ENCODE results near the gene PLSCR5.

The PLSCR5 gene

GRCh38 chr3:146585156-146585555, 20.0 kb downstream of the PLSCR5 start:
- no peak for DNase-seq (ENCODE audit: low spot score)

- DNase-seq (ENCODE audit: low spot score): no peak
Measured at GRCh38 chr3:146581951-146582467, 23.1 kb downstream of the PLSCR5 start.

DNA sequence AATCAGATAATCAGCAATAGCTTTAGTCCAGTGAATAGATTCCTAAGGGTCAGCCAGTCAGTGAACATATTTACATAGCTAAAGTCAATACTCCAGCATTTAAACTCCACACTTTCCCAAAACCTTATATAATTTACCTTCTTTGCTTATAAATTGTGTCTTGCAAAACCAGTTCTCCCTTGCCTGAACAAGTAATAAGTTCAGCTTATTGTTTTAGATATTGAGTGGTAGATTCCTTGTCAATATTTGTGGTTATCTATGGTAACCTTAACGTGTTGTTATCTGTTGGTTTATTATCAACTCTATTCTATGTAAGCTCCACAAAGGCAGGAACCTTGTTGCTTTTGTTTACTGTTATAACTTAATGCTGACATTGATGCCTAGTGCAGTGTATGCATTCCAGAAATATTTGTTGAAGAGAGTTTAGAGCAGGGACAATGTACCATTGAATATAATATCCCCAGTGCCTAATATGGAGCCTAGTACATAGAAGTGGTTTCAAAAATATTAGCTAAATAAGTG, 24.0 kb downstream of the PLSCR5 start:
- no peak for DNase-seq (ENCODE audit: low spot score)

DNA sequence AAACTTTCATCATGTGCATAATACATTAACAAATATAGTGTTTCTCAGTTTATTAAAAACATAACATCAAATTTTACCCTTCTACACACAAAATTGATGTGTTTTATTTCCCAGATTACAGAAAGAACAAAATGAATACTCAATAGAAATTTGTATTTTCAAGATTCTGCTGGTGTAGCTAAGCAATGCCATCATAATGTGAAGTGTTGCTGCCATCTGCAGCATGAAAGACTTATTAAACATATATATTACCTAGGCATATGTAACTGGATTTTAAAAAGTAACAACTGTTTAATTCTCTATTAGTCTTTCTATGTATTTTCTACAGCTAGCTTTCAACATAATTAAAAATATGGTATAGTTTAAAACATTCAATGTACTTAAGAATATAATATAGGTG, 27.5 kb downstream of the PLSCR5 start:
- no peak for DNase-seq (ENCODE audit: low spot score)

DNA sequence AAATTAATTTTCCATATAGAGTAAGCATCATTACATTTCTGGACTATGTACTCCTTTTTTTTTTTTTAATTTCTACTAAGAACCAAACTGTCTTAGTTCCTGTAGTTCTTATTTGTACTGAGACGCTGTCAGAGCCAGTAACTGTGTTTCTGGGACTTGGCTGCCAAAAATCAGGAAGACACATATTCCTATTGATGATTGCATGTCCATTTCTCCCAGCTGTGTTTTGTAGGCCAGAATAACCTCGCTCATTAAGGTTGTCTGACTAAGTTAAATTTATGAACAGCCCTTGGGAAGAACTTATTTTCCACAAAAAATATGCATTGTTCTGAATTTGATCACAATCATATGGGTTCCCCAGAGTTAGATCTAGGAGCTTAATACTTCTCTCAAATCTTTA, 29.5 kb downstream of the PLSCR5 start:
- DNase-seq (ENCODE audit: low spot score): no peak

GRCh38 chr3:146574173-146574572, 31.0 kb downstream of the PLSCR5 start:
- DNase-seq (ENCODE audit: low spot score): no peak

GRCh38 chr3:146569314-146569713, 35.8 kb downstream of the PLSCR5 start:
- no peak for DNase-seq (ENCODE audit: low spot score)

DNA sequence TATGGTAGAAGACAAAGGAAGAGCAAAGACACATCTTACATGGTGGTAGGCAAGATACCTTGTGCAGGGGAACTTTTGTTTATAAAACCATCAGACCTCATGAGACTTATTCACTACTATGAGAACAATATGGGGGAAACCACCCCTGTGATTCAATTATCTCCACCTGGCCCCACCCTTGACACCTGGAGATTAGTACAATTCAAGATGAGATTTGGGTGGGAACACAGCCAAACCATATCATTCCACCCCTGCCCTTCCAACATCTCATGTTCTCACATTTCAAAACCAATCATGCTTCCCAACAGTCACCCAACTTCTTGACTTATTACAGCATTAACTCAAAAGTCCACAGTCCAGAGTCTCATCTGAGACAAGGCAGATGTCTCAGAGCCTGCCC, 39.0 kb downstream of the PLSCR5 start:
- DNase-seq (ENCODE audit: low spot score): no peak

DNA sequence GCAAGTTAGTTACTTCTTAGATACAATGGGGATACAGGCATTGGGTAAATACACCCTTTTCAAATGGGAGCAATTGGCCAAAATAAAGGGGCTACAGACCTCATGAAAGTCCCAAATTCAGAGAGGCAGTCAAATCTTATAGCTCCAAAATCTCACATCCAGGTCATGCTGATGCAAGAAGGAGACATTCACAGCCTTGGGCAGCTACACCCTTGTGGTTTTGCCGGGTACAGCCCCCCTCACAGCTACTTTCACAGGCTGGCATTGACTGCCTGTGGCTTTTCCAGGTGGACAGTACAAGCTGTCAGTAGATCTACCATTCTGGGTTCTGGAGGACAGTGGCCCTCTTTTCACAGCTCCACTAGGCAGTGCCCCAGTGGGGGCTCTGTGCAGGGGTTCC, 43.3 kb downstream of the PLSCR5 start:
- no peak for DNase-seq (ENCODE audit: low spot score)

GRCh38 chr3:146561463-146561862, 43.7 kb downstream of the PLSCR5 start:
- no peak for DNase-seq (ENCODE audit: low spot score)

DNA sequence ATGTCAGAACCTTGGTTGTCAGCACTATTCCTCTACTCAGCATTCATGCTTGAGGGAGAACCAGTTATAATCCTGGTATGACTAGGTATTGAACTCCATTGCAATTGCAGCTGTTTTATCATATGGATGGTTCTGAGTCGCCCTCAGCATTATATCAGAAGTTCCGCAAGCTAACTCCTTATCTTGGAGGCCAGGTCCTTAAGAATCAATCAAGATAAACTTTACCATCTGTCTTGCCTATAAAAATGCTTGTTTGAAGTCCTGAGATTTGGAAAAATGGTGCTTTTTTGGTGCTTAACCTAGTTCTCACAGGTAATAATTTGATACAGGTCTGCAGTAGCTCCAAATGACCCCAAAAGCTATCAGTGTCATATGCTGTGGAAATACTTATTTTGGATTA, 44.5 kb downstream of the PLSCR5 start:
- DNase-seq (ENCODE audit: low spot score): no peak

DNA sequence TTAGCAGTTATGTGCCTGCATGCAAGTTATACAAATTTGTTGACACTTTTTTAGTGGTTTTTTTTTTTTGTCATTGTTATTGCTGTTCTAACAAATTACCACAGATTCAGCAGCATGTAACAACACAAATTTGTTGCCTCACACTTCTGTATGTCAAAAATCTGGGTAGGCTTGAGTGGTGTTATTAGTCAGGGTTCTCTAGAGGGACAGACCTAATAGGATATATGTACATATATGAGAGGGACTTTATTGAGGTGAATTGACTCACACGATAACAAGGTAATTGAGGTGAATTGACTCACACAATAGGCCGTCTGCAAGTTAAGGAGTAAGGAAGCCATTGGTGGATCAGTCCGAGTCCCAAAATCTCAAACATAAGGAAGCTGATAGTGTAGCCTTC, 45.8 kb downstream of the PLSCR5 start:
- no peak for DNase-seq (ENCODE audit: low spot score)

DNA sequence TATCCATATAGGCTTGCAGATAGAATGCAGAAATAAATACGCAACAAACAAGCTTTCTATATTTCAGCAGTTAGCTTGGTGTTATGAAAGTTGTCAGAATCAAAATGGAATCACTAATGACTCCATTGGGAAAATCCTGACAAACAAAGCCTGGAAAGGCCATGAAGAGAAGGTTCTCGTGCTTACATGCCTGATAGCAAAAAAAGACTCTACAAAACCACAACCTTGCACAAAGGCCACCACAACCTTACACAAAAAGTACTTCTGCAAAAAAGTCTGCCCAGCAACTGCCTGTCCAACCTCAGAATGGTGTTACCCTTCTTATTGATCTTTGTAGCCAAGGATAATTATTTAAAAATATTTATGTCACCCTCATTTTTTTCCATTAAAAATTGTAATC, 46.4 kb downstream of the PLSCR5 start:
- no peak for DNase-seq (ENCODE audit: low spot score)

GRCh38 chr3:146557745-146558144, 47.4 kb downstream of the PLSCR5 start:
- no peak for DNase-seq (ENCODE audit: low spot score)

GRCh38 chr3:146555311-146555710, 49.8 kb downstream of the PLSCR5 start:
- DNase-seq (ENCODE audit: low spot score): no peak

GRCh38 chr3:146554151-146554760, 50.9 kb downstream of the PLSCR5 start:
- no peak for DNase-seq (ENCODE audit: low spot score)

DNA sequence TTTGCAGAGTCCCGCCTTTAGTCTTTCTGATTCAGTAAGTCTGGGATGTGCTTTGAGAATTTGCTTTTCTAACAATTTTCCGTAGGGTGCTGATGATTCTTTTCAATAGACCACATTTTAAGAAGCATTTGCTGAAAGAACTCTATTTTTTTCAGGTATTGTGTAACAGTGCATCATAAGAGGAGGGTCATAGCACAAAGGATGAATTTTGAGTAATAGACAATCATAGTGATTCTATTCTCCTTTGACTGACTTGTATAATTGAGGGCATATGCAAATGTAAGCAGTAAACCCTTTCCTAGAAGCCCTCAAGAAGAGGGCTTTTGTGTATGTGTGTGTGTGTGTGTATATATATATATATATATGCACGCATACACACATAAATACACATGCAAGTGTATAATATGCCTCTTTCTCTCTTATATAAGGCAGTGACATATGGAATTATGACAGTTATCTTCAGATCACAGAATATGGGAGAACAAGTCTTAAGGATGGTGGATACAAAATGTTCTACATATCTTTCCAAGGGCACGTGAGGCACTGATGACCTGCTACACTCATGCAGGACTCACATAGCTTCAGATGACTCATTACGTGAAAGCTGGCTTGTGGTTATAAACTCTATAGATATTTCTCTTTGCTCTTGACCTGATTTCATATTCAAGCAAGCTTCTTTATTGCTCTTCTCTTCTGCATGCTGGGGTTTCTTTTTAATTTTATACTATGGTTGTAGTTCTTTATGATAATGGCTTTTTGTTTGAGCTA, 54.2 kb downstream of the PLSCR5 start:
- DNase-seq (ENCODE audit: low spot score): no peak

- DNase-seq (ENCODE audit: low spot score): no peak
Measured at GRCh38 chr3:146550070-146550615, 55.0 kb downstream of the PLSCR5 start.

DNA sequence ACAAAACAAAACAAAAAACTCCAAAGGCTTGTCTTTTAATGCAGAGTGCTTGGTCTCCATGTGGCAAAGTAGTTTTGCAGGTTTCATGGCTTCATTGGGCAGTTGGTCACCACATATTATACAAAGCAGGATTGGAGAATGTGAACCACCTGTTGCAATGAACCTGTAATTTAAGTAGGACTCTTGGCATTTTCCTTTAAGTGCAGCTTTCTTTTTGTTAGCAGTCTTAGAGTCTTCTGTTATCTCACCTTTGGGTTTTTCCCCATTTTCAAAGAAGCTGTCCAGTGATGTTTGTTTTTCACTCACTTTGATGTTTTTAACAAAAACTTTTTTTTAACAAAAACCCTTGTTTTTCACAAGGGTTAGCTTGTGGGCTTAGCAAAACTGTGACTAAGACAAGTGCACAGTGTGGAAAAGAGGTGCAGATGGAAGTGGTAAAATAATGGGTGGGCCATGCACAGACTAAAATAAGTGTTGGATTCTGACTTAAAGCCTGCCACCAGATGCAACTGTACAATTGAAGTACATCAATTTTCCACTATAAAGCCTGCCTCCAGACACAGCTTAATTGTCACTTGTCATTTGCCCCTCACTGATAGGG, 57.8 kb downstream of the PLSCR5 start:
- DNase-seq (ENCODE audit: low spot score): no peak

DNA sequence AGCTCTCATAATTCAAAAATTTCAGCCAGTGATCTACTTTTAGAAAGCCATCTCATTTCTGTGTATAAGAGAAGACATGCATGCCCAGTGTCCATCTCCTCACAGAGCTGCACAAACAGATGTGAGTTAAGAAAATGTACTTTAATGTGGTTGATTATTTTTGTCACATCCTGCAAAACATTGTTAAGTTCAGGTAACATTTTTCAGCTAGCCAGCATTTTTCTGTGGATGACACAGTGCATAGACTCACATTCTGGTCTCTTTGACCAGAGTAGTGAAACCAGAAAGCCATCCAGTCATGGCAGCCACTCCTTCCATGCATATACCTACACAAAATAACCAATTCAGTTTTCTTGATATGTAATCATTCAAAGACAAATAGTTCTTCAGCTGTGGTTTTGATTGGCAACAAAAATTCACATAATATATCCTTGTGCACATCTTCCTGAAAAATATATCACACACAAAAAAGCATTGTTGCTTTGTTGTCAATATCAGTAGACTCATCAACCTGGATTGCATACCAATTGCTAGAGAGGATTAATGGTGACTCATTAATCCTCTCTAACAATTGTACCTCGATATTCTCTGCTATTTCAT, 58.7 kb downstream of the PLSCR5 start:
- DNase-seq (ENCODE audit: low spot score): no peak

DNA sequence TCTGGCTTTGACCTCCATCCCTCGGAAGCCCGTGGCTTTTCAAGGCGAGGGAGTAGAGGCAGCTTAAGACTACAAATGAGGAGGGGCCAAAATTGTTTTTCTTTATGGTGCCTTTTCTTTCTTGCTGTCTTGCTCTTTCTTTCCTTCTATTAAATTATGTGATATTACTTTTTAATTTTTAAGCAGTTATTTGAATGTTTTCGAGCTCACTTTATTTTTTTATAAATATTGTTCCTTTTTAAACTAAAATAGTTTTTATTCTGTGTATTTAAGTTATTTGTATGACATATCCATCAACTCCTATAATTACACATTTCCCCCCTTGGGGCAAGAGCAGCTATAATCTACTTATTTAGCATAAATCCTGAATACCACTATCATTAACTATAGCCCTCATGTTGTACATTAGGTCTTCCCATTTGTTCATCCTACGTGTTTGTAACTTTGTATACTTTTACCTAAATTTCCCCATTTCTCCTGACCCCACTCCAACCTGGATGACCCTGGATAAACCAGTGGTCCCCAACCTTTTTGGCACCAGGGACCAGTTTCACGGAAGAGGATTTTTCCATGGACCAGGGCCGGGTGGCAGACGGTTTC, 60.1 kb downstream of the PLSCR5 start:
- DNase-seq (ENCODE audit: low spot score): no peak
